Ectodermal cell (in vitro differentiated cells): ENCODE results near the gene FSTL4.

Source experiments
- H3K27ac ChIP-seq: 2 replicates; pipeline ENCODE4 v1.7.0; 2013; ENCODE audit warnings: mild to moderate bottlenecking, low read depth, low read length; ENCODE audit not compliant: insufficient read depth, poor library complexity, severe bottlenecking
- H3K27me3 ChIP-seq: 2 replicates; pipeline ENCODE4 v1.7.0; 2013; ENCODE audit warnings: mild to moderate bottlenecking, low read length; ENCODE audit not compliant: insufficient read depth, control insufficient read depth, poor library complexity, severe bottlenecking
- H3K36me3 ChIP-seq: one replicate; pipeline ENCODE4 v1.7.0; 2013; ENCODE audit warnings: low read length; ENCODE audit not compliant: control insufficient read depth, insufficient read depth
- H3K4me1 ChIP-seq: one replicate; pipeline ENCODE4 v1.7.0; 2013; ENCODE audit warnings: low read length; ENCODE audit not compliant: control insufficient read depth, insufficient read depth
- H3K4me3 ChIP-seq: 2 replicates; pipeline ENCODE4 v1.7.0; 2013; ENCODE audit warnings: low read depth, low read length, control low read depth; ENCODE audit not compliant: insufficient read depth
- H3K9me3 ChIP-seq: 2 replicates; pipeline ENCODE4 v1.7.0; 2013; ENCODE audit warnings: mild to moderate bottlenecking, low read length, moderate library complexity; ENCODE audit not compliant: control insufficient read depth
- WGBS, 2 experiments: methylation state at CpG; one replicate each; pipeline ENCODE4 v1.1.7; 2013; ENCODE audit warnings: missing lambda C conversion rate in 2 of 2; 5-methylcytosine and 5-hydroxymethylcytosine counted together

The FSTL4 gene

GRCh38 chr5:133266527-133266878 is 345.8 kb downstream of the FSTL4 start:
- 93 to 94% methylated on average over 2 of the region's 2 CpGs for WGBS, 2 experiments
- Histone ChIP-seq H3K4me1 (no peaks in the 10 kb centered on the region), H3K36me3 (no peaks in the 10 kb centered on the region), H3K27ac (no peak overlapping the region), H3K4me3 (no peak overlapping the region), H3K9me3 (no peaks in the 10 kb centered on the region), H3K27me3 (no peaks in the 10 kb centered on the region)

- WGBS, 2 experiments, result 92 to 94% methylated on average over 18 of the region's 18 CpGs
- no peaks in the 10 kb centered on the region for H3K4me1 ChIP-seq
Observed at GRCh38 chr5:133265720-133266526, 346.4 kb downstream of the FSTL4 start.

GRCh38 chr5:133265257-133265656 is 347.1 kb downstream of the FSTL4 start:
- 88 to 94% methylated on average over 5 of the region's 5 CpGs for WGBS, 2 experiments
- no peaks in the 10 kb centered on the region for H3K9me3 ChIP-seq
- H3K27ac ChIP-seq, result no peak overlapping the region
- H3K27me3 ChIP-seq, result no peaks in the 10 kb centered on the region
- no peaks in the 10 kb centered on the region for H3K4me1 ChIP-seq
- no peaks in the 10 kb centered on the region for H3K36me3 ChIP-seq
- no peak overlapping the region for H3K4me3 ChIP-seq

More at GRCh38 chr5:133265720-133266526, 346.4 kb downstream of the FSTL4 start:
- no peaks in the 10 kb centered on the region for H3K27me3 ChIP-seq
- H3K4me3 ChIP-seq, result no peak overlapping the region
- H3K36me3 ChIP-seq, result no peaks in the 10 kb centered on the region
- no peak overlapping the region for H3K27ac ChIP-seq
- no peaks in the 10 kb centered on the region for H3K9me3 ChIP-seq

GRCh38 chr5:133262690-133263089 is 349.7 kb downstream of the FSTL4 start:
- Histone ChIP-seq H3K27ac (no peak overlapping the region), H3K27me3 (no peaks in the 10 kb centered on the region), H3K9me3 (no peaks in the 10 kb centered on the region), H3K4me3 (no peak overlapping the region), H3K36me3 (no peaks in the 10 kb centered on the region), H3K4me1 (no peaks in the 10 kb centered on the region)
- WGBS, 2 experiments, result 89 to 93% methylated on average over 4 of the region's 4 CpGs

- no peak overlapping the region for H3K27ac ChIP-seq
- no peaks in the 10 kb centered on the region for H3K27me3 ChIP-seq
- 86 to 87% methylated on average over 6 of the region's 6 CpGs for WGBS, 2 experiments
- H3K36me3 ChIP-seq, result no peaks in the 10 kb centered on the region
- H3K4me3 ChIP-seq, result no peak overlapping the region
- H3K9me3 ChIP-seq, result no peaks in the 10 kb centered on the region
- H3K4me1 ChIP-seq, result no peaks in the 10 kb centered on the region
Observed at GRCh38 chr5:133261993-133262392, 350.3 kb downstream of the FSTL4 start.

GRCh38 chr5:133260715-133261114 is 351.6 kb downstream of the FSTL4 start:
- Histone ChIP-seq H3K9me3 (no peaks in the 10 kb centered on the region), H3K4me1 (no peaks in the 10 kb centered on the region), H3K27me3 (no peaks in the 10 kb centered on the region), H3K27ac (no peak overlapping the region), H3K36me3 (no peaks in the 10 kb centered on the region), H3K4me3 (no peak overlapping the region)
- WGBS, 2 experiments, result 77 to 80% methylated on average over 3 of the region's 3 CpGs

GRCh38 chr5:133259199-133259997 is 352.9 kb downstream of the FSTL4 start:
- Histone ChIP-seq H3K4me3 (no peak overlapping the region), H3K36me3 (no peaks in the 10 kb centered on the region), H3K9me3 (no peaks in the 10 kb centered on the region), H3K27ac (no peak overlapping the region), H3K27me3 (no peaks in the 10 kb centered on the region), H3K4me1 (no peaks in the 10 kb centered on the region)
- WGBS, 2 experiments, result 84 to 86% methylated on average over 10 of the region's 10 CpGs

GRCh38 chr5:133257977-133258376 is 354.4 kb downstream of the FSTL4 start:
- Histone ChIP-seq H3K4me3 (no peak overlapping the region), H3K27ac (no peak overlapping the region), H3K4me1 (no peaks in the 10 kb centered on the region), H3K36me3 (no peaks in the 10 kb centered on the region), H3K27me3 (no peaks in the 10 kb centered on the region), H3K9me3 (no peaks in the 10 kb centered on the region)
- 90 to 92% methylated on average over 2 of the region's 2 CpGs for WGBS, 2 experiments

GRCh38 chr5:133256276-133256675 is 356.1 kb downstream of the FSTL4 start:
- Histone ChIP-seq H3K4me3 (no peak overlapping the region), H3K9me3 (no peaks in the 10 kb centered on the region), H3K27me3 (no peaks in the 10 kb centered on the region), H3K4me1 (no peaks in the 10 kb centered on the region), H3K36me3 (no peaks in the 10 kb centered on the region), H3K27ac (no peak overlapping the region)
- WGBS, 2 experiments, result 87% methylated on average over 7 of the region's 7 CpGs

- H3K4me1 ChIP-seq, result no peaks in the 10 kb centered on the region
- H3K27ac ChIP-seq, result no peak overlapping the region
- H3K4me3 ChIP-seq, result no peak overlapping the region
- H3K27me3 ChIP-seq, result no peaks in the 10 kb centered on the region
- H3K9me3 ChIP-seq, result no peaks in the 10 kb centered on the region
- 91 to 92% methylated on average over 6 of the region's 6 CpGs for WGBS, 2 experiments
- H3K36me3 ChIP-seq, result no peaks in the 10 kb centered on the region
Observed at GRCh38 chr5:133254803-133255202, 357.5 kb downstream of the FSTL4 start.
